T follicular helper cell (primary cell): ENCODE results near the gene NDN.
A peak's percentile ranks its signal among the peaks of the same experiment; 100 is the strongest.

Experiments used
- DNase-seq: peaks from one replicate; pipeline ENCODE4 v3.0.0-alpha.2; 2020; ENCODE audit warnings: low read depth

NDN gene

GRCh38 chr15:23642413-23643044 lies 44.6 kb downstream of the NDN start:
- DNase-seq, result peak; percentile 10
